Fibroblast of the aortic adventitia (primary cell): ENCODE data around the gene OR6F1. TPM values are rescaled to one million over a fixed set of nuclear protein-coding genes. Genes with fewer than 3 reads are reported as not detected.
"Not testable (repeated sequence)": the region's sequence is repeated elsewhere in the genome, so short reads cannot be mapped to it uniquely, and the experiment has no call there.

Experiments used
- DNase-seq: peaks from one replicate; pipeline ENCODE4 v3.0.0-alpha.2; 2010; ENCODE audit warnings: low read depth
- H3K4me3 ChIP-seq: 2 replicates; pipeline ENCODE4 v1.5.1; 2011; ENCODE audit warnings: low read depth, mild to moderate bottlenecking, control low read depth, low read length, moderate library complexity
- total RNA-seq: library from RNA; depleted of rRNA; stranded (reverse); fragments of >200 nt; gene quantifications from 2 replicates; pipeline ENCODE4 v1.2.3, GENCODE V29; 2012; ENCODE audit warnings: low replicate concordance
- TF ChIP-seq, protein P1 (sequence below): IDR thresholded peaks from 2 replicates; pipeline ENCODE4 v1.5.1; 2011; ENCODE audit warnings: mild to moderate bottlenecking, low read length, control low read depth, inconsistent platforms; ENCODE audit not compliant: insufficient read depth

The OR6F1 gene
- not detected in 2 replicates for total RNA-seq

DNA sequence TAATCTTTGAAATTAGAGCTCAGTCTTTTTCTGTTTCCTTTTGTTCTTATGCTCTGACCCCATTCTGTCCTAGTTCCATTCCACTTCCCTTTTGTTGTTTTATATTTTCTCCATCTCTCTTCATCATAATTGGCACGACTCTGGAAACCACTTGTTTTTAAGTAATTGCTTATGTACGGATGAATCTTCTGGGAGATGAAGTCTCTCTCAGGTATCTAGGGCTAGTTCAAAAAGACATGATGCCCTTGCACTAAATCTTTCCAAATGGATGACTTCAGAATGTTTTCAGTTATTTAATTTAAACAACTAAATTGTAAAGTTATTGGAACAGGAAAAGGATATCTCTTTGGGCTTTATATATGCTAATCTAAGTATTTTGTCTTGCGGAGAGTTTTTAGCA is at the start of gene OR6F1:
Gene OR6F1 (minus strand): TSS at position 101 of the 400 bp plus-strand sequence. CDS start 3,891 bp downstream, outside the sequence.
- DNase-seq = no peak
- TF ChIP-seq, protein P1, sequence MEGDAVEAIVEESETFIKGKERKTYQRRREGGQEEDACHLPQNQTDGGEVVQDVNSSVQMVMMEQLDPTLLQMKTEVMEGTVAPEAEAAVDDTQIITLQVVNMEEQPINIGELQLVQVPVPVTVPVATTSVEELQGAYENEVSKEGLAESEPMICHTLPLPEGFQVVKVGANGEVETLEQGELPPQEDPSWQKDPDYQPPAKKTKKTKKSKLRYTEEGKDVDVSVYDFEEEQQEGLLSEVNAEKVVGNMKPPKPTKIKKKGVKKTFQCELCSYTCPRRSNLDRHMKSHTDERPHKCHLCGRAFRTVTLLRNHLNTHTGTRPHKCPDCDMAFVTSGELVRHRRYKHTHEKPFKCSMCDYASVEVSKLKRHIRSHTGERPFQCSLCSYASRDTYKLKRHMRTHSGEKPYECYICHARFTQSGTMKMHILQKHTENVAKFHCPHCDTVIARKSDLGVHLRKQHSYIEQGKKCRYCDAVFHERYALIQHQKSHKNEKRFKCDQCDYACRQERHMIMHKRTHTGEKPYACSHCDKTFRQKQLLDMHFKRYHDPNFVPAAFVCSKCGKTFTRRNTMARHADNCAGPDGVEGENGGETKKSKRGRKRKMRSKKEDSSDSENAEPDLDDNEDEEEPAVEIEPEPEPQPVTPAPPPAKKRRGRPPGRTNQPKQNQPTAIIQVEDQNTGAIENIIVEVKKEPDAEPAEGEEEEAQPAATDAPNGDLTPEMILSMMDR = no peak
- no peak within 1 kb of the TSS for H3K4me3 ChIP-seq

DNA sequence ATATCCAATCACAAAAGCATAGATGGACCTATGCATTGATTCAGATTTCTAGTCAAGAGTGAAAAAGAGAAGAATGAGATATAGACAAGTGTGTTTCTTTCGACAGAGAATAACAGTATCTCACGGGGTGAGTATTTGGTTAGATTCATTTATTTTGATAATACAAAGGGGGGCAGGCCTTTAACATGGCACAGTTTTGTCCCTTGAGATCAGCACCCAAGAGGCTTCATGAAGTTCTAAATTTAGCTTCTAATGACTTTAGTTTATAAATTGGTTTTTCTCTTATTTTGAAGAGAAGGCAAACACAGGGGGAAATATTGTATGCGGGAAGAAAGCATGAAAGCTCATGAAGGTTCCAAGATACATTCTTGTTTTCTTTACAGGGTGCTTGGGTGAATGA is 44.0 kb upstream of the OR6F1 start, which contains the start of gene OR1C1:
Gene OR1C1 (minus strand): TSS at position 101 of the 400 bp plus-strand sequence. CDS start 2,150 bp downstream, outside the sequence.
- no peak within 1 kb of the TSS for H3K4me3 ChIP-seq
- no peak for DNase-seq
- TF ChIP-seq, protein P1 = no peak

DNA sequence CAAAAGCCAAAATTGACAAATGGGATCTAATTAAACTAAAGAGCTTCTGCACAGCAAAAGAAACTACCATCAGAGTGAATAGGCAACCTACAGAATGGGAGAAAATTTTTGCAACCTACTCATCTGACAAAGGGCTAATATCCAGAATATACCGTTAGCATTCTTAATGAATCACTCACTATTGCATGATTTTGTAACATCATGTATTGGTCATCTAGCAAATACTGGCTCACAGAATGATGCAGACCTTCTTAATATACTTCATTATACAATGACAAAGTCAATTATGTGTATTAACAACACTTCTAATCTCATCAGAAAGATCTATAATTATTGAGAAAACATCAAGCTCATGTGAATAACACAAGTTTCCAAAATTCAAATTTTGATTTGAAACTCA is 37.9 kb upstream of the OR6F1 start:
- H3K4me3 ChIP-seq, DNase-seq: not testable (repeated sequence)

DNA sequence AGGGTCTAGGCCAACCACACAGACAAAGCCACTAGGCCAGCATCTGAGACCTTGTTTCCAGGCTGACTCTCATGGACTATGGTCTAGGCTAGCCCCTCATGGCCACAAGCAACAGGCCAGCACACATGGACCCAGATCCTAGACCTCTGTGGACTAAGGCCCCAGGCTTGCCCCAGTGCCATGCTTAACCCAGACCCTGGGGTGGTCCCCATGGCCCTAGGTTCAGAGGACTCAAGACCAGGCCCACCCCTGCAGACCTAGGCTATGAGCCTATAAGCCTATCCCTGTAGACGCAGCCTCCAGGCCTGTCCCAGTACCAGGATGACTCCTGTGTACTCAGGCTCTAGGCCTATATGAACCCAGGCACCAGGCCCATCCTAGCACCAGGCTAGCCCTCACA is 33.4 kb upstream of the OR6F1 start:
- TF ChIP-seq, protein P1 = no peak
- H3K4me3 ChIP-seq = no peak overlapping the region
- DNase-seq = no peak

DNA sequence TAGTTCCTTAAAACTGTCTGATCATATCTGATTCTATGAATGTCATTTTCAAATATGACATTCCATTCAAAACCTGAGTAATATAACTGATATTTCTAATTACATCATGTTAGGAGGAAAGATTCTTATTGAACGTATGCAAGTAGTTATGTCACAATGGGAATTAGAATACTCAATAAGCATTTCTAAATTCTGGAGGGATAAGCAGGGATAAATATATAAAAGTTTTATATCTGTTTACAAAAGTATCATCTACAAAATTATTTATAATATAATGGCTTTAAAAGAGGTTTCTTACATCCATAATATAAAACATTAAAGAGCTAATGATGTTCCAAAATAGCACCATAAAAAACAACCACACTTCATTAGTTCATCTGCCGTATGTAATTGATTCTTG is 31.6 kb upstream of the OR6F1 start, which contains the start of gene OR14A2:
Gene OR14A2 (minus strand): TSS at position 101 of the 400 bp plus-strand sequence.
- H3K4me3 ChIP-seq = no peak within 1 kb of the TSS
- TF ChIP-seq, protein P1 = no peak

DNA sequence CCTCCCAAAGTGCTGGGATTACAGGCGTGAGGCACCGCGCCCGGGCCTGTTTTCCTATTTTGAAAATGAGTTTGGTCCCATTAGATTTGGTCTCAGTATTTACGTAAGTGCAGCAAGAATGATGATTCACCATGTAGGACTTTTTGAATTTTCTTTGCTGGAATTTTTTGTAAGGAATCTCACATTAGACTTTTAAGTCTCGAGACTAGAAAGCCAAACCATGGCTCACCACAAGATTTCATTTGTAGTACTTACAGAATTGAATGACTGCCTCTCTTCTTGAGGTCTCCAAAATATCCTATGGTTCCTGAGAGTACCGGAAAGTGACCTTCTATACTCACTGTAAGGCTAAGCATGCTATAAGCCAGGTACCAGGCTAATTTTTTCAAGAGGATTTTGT is 31.2 kb upstream of the OR6F1 start:
- H3K4me3 ChIP-seq = no peak overlapping the region
- peak; percentile 1 for DNase-seq
- TF ChIP-seq, protein P1 = no peak

More for the DNA sequence above, 31.6 kb upstream of the OR6F1 start, which contains the start of gene OR14A2:
- DNase-seq = no peak

DNA sequence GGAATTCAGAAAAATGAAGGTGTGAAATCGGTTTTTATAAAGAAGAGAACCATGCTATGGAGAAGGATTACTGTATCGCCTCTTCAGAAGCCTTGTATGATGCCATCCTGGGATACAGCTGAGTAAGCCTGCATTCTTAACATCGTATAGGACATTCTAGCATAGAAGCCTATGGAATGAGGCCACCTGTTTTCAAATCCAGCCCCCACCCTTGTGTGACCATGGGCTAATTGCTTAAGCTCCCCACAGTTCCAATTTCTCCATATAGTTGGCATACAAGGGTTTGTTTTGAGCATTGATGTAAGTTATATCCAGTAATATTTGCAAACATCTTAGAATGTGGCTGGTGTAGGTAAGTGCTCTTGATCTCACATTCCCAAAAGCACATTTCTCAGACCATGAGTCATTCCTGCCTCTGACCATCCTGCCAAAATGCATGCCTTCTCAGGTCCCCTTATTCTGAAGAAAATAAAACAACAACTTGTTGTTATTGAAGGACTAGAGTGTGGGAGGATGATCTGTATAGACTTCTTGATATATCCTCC is 30.0 kb upstream of the OR6F1 start:
- TF ChIP-seq, protein P1 = no peak
- DNase-seq = peak; percentile 2
- H3K4me3 ChIP-seq = no peak overlapping the region

DNA sequence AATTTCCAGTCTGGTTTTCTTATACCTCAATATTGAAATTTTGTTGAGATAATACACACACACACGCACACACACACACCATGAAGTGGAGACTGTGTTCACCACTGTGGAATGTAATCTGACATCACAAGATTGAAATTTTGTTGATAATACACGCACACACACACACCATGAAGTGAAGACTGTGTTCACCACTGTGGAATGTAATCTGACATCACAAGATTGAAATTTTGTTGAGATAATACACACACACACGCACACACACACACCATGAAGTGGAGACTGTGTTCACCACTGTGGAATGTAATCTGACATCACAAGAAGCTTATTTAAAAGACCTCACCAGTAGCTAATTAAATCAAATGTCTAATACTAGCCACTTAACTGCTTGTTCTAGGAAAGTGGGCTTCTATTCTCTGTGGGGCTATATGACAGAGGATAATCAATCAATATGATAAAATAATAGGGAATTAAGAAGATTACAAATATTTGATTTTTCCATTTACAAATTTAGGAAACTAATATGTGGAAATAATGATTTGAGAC is 25.8 kb upstream of the OR6F1 start:
- H3K4me3 ChIP-seq = not testable (repeated sequence)
- DNase-seq = peak; percentile 10
